Cerebellar nuclear complex (tissue), 1 donor: ENCODE results near the gene ATP6V0D1.

Source experiments
- DNase-seq, 2 experiments: peaks; one replicate each; lab custom pipeline; 2025; lab: John Stamatoyannopoulos, UW

Gene ATP6V0D1

DNA sequence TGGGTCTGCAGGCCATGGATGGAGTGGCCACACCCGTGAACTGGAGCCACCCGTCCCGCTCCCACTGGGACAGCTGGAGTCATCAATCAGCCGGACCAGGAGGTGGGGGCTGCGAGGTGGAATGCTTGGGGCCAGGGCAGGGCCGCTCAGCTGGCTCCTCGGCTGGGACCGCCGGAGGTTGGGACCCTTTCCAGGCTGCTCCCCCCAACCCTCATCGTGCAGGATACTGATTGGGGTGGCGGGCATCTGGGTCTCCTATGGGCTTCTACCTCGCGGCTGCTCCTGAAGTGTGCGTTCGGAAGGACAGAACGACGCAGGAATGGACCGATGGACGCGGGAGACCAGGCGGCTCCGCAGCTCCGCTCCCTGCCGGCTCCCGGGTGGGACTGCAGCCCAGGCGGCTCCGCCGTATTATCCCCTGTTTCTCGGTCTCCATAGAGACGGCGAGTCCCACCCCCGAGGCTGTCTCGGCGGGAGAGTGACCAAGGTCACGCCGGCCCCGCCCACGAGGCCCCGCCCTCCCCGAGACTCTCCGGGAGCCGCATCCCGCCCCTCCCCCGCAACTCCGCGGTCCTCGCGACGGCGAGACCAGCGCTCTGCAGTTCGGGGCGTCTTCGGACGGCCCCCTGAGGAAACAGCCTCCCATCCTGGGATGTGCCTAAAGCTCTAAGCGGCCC, 87.7 kb downstream of the ATP6V0D1 start, which contains the start of gene TPPP3:
Gene TPPP3, minus strand, starts transcription at position 388 of the 677 bp plus-strand sequence. CDS start 2,387 bp downstream, outside the sequence.
- DNase-seq, result no peak

DNA sequence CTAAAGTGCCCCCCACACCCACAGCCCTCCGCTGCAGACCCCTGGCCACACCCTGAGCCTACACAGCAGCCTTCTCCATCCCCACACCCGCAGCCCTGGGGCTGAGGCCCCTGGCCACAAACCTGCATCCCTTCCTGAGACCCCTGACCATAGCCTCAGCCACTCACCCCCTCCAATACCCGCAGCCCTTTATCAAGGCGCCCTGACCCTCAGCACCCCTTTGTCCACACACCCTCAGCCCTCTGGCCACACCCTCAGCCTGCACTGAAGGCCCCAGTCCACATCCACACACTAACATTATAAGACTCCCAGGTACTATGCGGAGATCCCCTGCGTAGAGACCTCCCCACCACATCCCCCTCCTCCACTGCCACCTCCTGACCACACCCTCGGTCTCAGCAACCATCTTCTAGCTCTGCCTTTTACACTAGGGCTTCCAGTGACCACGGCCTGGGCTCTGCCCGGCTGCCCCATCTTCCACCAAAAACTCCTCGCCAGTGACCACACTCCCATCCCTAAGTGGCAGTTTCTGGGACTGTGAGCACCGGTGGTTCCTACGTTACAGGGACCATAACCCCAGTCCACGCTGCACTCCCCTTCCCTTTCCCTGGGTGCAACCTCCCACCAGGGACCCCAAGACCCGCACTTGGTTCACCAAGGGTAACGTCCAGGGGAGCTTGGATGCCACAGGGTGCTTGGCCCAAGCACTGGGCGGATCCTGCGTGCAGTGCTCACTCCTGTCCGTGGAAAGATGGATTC, 88.5 kb downstream of the ATP6V0D1 start:
- DNase-seq, result no peak

DNA sequence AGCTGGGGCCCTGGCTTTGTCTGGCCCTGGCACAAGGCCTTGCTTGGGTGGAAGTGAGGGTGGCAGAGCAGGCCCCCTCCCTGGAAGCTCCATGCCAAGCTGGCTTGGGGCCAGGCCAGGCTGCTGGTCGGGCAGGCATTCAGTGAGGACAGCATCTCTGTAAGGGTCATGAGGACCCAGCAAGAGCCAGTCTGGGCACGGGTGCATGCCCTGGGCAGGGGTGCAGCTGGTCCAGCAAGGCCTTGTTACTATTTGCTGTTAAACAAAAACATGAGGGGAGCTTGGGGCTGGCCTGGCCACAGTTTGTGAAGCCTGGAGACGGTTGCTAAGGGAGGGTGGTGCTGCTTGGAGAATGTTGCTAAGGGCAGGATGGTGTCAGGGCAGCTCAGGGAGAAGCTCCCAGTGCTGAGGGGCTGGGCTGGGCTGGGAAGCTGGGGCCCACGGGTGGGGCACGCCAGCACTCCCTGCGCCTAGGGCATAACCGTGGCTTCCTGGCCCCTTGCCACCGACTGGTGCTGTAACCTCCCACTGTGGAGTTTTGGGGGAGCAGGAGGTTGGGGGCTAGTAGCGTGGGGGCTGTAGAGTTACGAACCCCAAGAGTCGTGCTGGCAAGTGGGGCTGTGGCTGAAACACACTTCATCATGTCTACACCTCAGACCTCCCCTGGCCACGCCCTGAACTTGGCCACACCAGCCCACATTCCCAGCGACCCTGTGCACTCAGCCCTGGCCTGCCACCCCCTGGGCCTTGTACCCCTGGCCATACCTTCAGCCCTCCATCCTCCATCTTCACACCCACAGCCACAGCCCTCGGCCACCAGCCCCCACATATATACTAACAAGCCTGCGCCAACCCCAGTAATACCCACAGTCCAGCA, 89.3 kb downstream of the ATP6V0D1 start:
- no peak for DNase-seq

- no peak for DNase-seq
Measured at GRCh38 chr16:67390816-67391423, 90.0 kb downstream of the ATP6V0D1 start.

GRCh38 chr16:67389911-67390815, 90.8 kb downstream of the ATP6V0D1 start:
- DNase-seq, result no peak

GRCh38 chr16:67388591-67388990, 92.4 kb downstream of the ATP6V0D1 start:
- no peak for DNase-seq

- no peak for DNase-seq
Measured at GRCh38 chr16:67388191-67388590, 92.8 kb downstream of the ATP6V0D1 start.
